ENCODE results near the gene HDAC7.
A peak's percentile ranks its signal among the peaks of the same experiment; 100 is the strongest.

Gene HDAC7

GRCh38 chr12:47774663-47775062 is 45.0 kb downstream of the HDAC7 start:
- H2AFZ ChIP-seq: no peak overlapping the region
- no peak overlapping the region for H3K9ac ChIP-seq
- H3K4me2 ChIP-seq (ENCODE audit: low read length): peak overlapping the region; percentile 97
- H3K36me3 ChIP-seq (ENCODE audit: control insufficient read depth, insufficient read depth, low read length): no peaks in the 10 kb centered on the region
- no peak for TF ChIP-seq CTCF (IDR thresholded peaks at IDR 0.05)
- H3K4me3 ChIP-seq (ENCODE audit: low read depth, low read length): no peak overlapping the region
- H3K9me3 ChIP-seq (ENCODE audit: control insufficient read depth, low read length): no peaks in the 10 kb centered on the region
- peak overlapping the region; percentile 92 for H3K27ac ChIP-seq
- H3K27me3 ChIP-seq (ENCODE audit: control insufficient read depth, insufficient read depth, low read length): no peaks in the 10 kb centered on the region
- peaks cover 11% of the 10 kb centered on the region for H3K79me2 ChIP-seq
- peaks cover 56% of the 10 kb centered on the region for H3K4me1 ChIP-seq

GRCh38 chr12:47773858-47774580 is 45.7 kb downstream of the HDAC7 start:
- Histone ChIP-seq H3K4me2 (ENCODE audit: low read length) (peak overlapping the region; percentile 97), H3K79me2 (peaks cover 8% of the 10 kb centered on the region), H3K9me3 (ENCODE audit: control insufficient read depth, low read length) (no peaks in the 10 kb centered on the region), H3K27ac (peak overlapping the region; percentile 92), H3K4me1 (peaks cover 52% of the 10 kb centered on the region), H3K4me3 (ENCODE audit: low read depth, low read length) (peak overlapping the region; percentile 79), H3K9ac (peak overlapping the region; percentile 68), H3K27me3 (ENCODE audit: control insufficient read depth, insufficient read depth, low read length) (no peaks in the 10 kb centered on the region), H2AFZ (peak overlapping the region; percentile 84), H3K36me3 (ENCODE audit: control insufficient read depth, insufficient read depth, low read length) (no peaks in the 10 kb centered on the region)
- TF ChIP-seq CTCF (IDR thresholded peaks at IDR 0.05): no peak

- Histone ChIP-seq H3K27ac (peak within 1 kb of the TSS; percentile 92), H3K4me1 (peaks cover 46% of the 10 kb centered on the region), H3K36me3 (ENCODE audit: control insufficient read depth, insufficient read depth, low read length) (no peaks in the 10 kb centered on the region), H3K4me3 (ENCODE audit: low read depth, low read length) (peak within 1 kb of the TSS; percentile 79), H3K27me3 (ENCODE audit: control insufficient read depth, insufficient read depth, low read length) (no peaks in the 10 kb centered on the region), H2AFZ (peak within 1 kb of the TSS; percentile 84), H3K9me3 (ENCODE audit: control insufficient read depth, low read length) (no peaks in the 10 kb centered on the region), H3K9ac (peak within 1 kb of the TSS; percentile 68), H3K4me2 (ENCODE audit: low read length) (peak within 1 kb of the TSS; percentile 97), H3K79me2 (peaks cover 8% of the 10 kb centered on the region)
- peak; percentile 27 for TF ChIP-seq CTCF (IDR thresholded peaks at IDR 0.05)
These were observed 46.4 kb downstream of the HDAC7 start, which contains the start of gene SLC48A1 for GRCh38 chr12:47773062-47773857. Gene SLC48A1 (plus strand): TSS chr12:47773238. CDS start chr12:47773305, 67 bp downstream.

- Histone ChIP-seq H3K9ac (no peak overlapping the region), H3K79me2 (peaks cover 8% of the 10 kb centered on the region), H3K27ac (peak overlapping the region; percentile 63), H2AFZ (peak overlapping the region; percentile 76), H3K9me3 (ENCODE audit: control insufficient read depth, low read length) (no peaks in the 10 kb centered on the region), H3K4me1 (peaks cover 43% of the 10 kb centered on the region), H3K4me3 (ENCODE audit: low read depth, low read length) (peak overlapping the region; percentile 33), H3K4me2 (ENCODE audit: low read length) (peak overlapping the region; percentile 61), H3K36me3 (ENCODE audit: control insufficient read depth, insufficient read depth, low read length) (no peaks in the 10 kb centered on the region), H3K27me3 (ENCODE audit: control insufficient read depth, insufficient read depth, low read length) (no peaks in the 10 kb centered on the region)
- no peak for TF ChIP-seq CTCF (IDR thresholded peaks at IDR 0.05)
These were observed 47.0 kb downstream of the HDAC7 start for GRCh38 chr12:47772738-47773061.

All from parathyroid adenoma (tissue), 2 donors.